OCI-LY7 (cell line): ENCODE results near the gene VRK3. TPM values are rescaled to one million over a fixed set of nuclear protein-coding genes. Genes with fewer than 3 reads are reported as not detected.
A peak's percentile ranks its signal among the peaks of the same experiment; 100 is the strongest.

Experiments
- BruUV-seq: library from RNA; stranded (reverse); fragments of 400-500 nt; replicated peaks from 2 replicates; lab custom pipeline; 2021; lab: Mats Ljungman, UMichigan
- CTCF ChIA-PET: fragments of 300-600 bp; sonication (Branson Sonifier 250); formaldehyde crosslinking; loops from one replicate; lab custom pipeline; 2022; ENCODE audit warnings: antibody characterized with exemption; ENCODE audit not compliant: unreplicated experiment; lab: Charles Lee
- POLR2A ChIA-PET: fragments of 300-600 bp; sonication (Branson Sonifier 250); formaldehyde crosslinking; loops from one replicate; lab custom pipeline; 2022; ENCODE audit warnings: antibody characterized with exemption; lab: Charles Lee
- DNase-seq: peaks from one replicate; pipeline ENCODE4 v3.0.0-alpha.2; 2015; ENCODE audit warnings: low spot score
- H2AFZ ChIP-seq: fragments of 200-600 bp; sonication (generic), shearing (Covaris generic); 2 replicates; pipeline ENCODE4 v1.6.1; 2014; ENCODE audit warnings: mild to moderate bottlenecking, antibody characterized with exemption, low read length, moderate library complexity
- H3K27ac ChIP-seq: fragments of 200-600 bp; sonication (generic); 2 replicates; pipeline ENCODE4 v1.5.1; 2014; ENCODE audit warnings: mixed run types, low read depth, mild to moderate bottlenecking, moderate library complexity, low read length, inconsistent platforms; ENCODE audit not compliant: poor library complexity, severe bottlenecking
- H3K36me3 ChIP-seq: fragments of 200-600 bp; sonication (generic); 2 replicates; pipeline ENCODE4 v1.6.1; 2014; ENCODE audit warnings: mild to moderate bottlenecking, antibody characterized with exemption, low read length, moderate library complexity, mixed read lengths; ENCODE audit not compliant: insufficient read depth
- H3K4me1 ChIP-seq: fragments of 200-600 bp; sonication (generic); 2 replicates; pipeline ENCODE4 v1.5.1; 2014; ENCODE audit warnings: mild to moderate bottlenecking, low read length; ENCODE audit not compliant: insufficient read depth, poor library complexity, severe bottlenecking
- H3K4me2 ChIP-seq: fragments of 200-600 bp; sonication (generic); 2 replicates; pipeline ENCODE4 v1.6.1; 2014; ENCODE audit warnings: mild to moderate bottlenecking, low read length
- H3K4me3 ChIP-seq: fragments of 200-600 bp; sonication (generic); 2 replicates; pipeline ENCODE4 v1.5.1; 2014; ENCODE audit warnings: mild to moderate bottlenecking, low read depth, low read length; ENCODE audit not compliant: poor library complexity, severe bottlenecking
- H3K79me2 ChIP-seq: fragments of 200-600 bp; sonication (generic); 2 replicates; pipeline ENCODE4 v1.6.1; 2016; ENCODE audit warnings: low read depth, mild to moderate bottlenecking, low read length, moderate library complexity, mixed read lengths; ENCODE audit not compliant: insufficient read depth
- H3K9me2 ChIP-seq: fragments of 200-600 bp; sonication (generic); 2 replicates; pipeline ENCODE4 v1.6.1; 2016; ENCODE audit warnings: mild to moderate bottlenecking, low read length, mixed read lengths; ENCODE audit not compliant: insufficient read depth
- H3K9me3 ChIP-seq: fragments of 200-600 bp; sonication (generic); 2 replicates; pipeline ENCODE4 v1.6.1; 2014; ENCODE audit warnings: mild to moderate bottlenecking, mixed run types, low read length, mixed read lengths
- H4K20me1 ChIP-seq: fragments of 200-600 bp; sonication (generic); 2 replicates; pipeline ENCODE4 v1.6.1; 2014; ENCODE audit warnings: mild to moderate bottlenecking, antibody characterized with exemption, low read length, moderate library complexity, mixed read lengths; ENCODE audit not compliant: insufficient read depth
- EZH2phosphoT487 ChIP-seq: fragments of 200-600 bp; sonication (generic); IDR thresholded peaks from 2 replicates; pipeline ENCODE4 v1.6.1; 2018; ENCODE audit warnings: low read depth, borderline replicate concordance, mild to moderate bottlenecking, mixed run types, antibody characterized with exemption, low read length, moderate library complexity, mixed read lengths
- intact Hi-C: fragments of 100-400 bp; cut with micrococcal nuclease; formaldehyde crosslinking; loops from one replicate; pipeline ENCODE4 v1.10.0; 2022; ENCODE audit not compliant: unreplicated experiment
- total RNA-seq, 2 experiments: library from RNA; depleted of rRNA in 1 of 2; stranded (reverse); fragments of >200 nt in 1 of 2; shearing (Covaris generic) in 1 of 2; gene quantifications; 2 replicates each; pipeline ENCODE4 v1.2.3, GENCODE V29; 2014 to 2022
- TF ChIP-seq, protein P1 (sequence below): fragments of 200-600 bp; sonication (generic); conservative IDR thresholded peaks from 2 replicates; pipeline ENCODE4 v1.5.1; 2014; ENCODE audit warnings: mild to moderate bottlenecking, antibody characterized with exemption, low read length, moderate library complexity, mixed read lengths

The VRK3 gene
- total RNA-seq, 2 experiments from 2014 or later, result 39.9 to 47.3 TPM

GRCh38 chr19:49932731-49933131 is 92.4 kb downstream of the VRK3 start:
- Histone ChIP-seq H3K9me2 (no peaks in the 10 kb centered on the region), H3K9me3 (no peaks in the 10 kb centered on the region), H2AFZ (no peak overlapping the region), H3K4me2 (no peak overlapping the region), H3K4me1 (peaks cover 21% of the 10 kb centered on the region), H3K27ac (no peak overlapping the region), H4K20me1 (peaks cover 23% of the 10 kb centered on the region), H3K4me3 (no peak overlapping the region), H3K79me2 (peaks cover 43% of the 10 kb centered on the region), H3K36me3 (peaks cover 53% of the 10 kb centered on the region)
- BruUV-seq, result no TSS peak
- intact Hi-C loops, result no loop called here
- ChIA-PET CTCF (no interaction called here), POLR2A (no interaction called here)
- no peak for TF ChIP-seq EZH2phosphoT487
- TF ChIP-seq, protein P1, sequence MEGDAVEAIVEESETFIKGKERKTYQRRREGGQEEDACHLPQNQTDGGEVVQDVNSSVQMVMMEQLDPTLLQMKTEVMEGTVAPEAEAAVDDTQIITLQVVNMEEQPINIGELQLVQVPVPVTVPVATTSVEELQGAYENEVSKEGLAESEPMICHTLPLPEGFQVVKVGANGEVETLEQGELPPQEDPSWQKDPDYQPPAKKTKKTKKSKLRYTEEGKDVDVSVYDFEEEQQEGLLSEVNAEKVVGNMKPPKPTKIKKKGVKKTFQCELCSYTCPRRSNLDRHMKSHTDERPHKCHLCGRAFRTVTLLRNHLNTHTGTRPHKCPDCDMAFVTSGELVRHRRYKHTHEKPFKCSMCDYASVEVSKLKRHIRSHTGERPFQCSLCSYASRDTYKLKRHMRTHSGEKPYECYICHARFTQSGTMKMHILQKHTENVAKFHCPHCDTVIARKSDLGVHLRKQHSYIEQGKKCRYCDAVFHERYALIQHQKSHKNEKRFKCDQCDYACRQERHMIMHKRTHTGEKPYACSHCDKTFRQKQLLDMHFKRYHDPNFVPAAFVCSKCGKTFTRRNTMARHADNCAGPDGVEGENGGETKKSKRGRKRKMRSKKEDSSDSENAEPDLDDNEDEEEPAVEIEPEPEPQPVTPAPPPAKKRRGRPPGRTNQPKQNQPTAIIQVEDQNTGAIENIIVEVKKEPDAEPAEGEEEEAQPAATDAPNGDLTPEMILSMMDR, result no peak
- DNase-seq, result no peak

DNA sequence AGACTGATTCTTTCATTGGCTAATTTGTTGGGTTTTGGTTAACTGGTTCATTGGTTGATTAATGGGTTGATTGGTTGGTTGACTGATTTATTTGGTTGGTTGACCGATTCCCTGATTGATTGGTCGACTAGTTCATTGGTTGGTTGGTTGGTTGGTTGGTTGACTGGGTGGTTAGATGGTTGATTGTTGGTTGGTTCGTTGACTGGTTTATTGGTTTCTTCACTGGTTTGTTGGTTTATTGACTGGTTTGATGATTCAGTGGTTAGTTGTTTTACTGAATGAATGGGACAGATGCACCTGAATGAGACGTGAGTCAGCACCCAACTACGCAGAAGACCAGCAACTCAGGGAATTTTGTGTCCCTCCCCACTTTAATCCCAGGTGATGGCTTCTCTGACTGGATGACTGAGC is 93.1 kb downstream of the VRK3 start:
- Histone ChIP-seq H3K9me3 (no peaks in the 10 kb centered on the region), H3K9me2 (no peaks in the 10 kb centered on the region), H3K4me3 (no peak overlapping the region), H2AFZ (no peak overlapping the region), H3K4me1 (peaks cover 28% of the 10 kb centered on the region), H3K36me3 (peaks cover 60% of the 10 kb centered on the region), H3K27ac (no peak overlapping the region), H4K20me1 (peaks cover 28% of the 10 kb centered on the region), H3K79me2 (peaks cover 49% of the 10 kb centered on the region), H3K4me2 (0 out of 2 replicates have a peak overlapping the region, but pooled peaks have one; percentile 92)
- CTCF ChIA-PET, result no interaction called here
- intact Hi-C loops, result no loop called here
- BruUV-seq, result no TSS peak
- TF ChIP-seq, protein P1, result no peak
- no peak for TF ChIP-seq EZH2phosphoT487
- no peak for DNase-seq
- POLR2A ChIA-PET, result no interaction called here

GRCh38 chr19:49931293-49932040 is 93.7 kb downstream of the VRK3 start:
- no peaks in the 10 kb centered on the region for H3K9me2 ChIP-seq
- peaks cover 28% of the 10 kb centered on the region for H4K20me1 ChIP-seq
- H3K27ac ChIP-seq, result peak overlapping the region; percentile 90
- TF ChIP-seq, protein P1, result no peak
- no peak for TF ChIP-seq EZH2phosphoT487
- POLR2A ChIA-PET, result interaction anchor here (0.6 kb wide), 1 partner anchor 32 kb away, joined by 4 read pairs; no protein-coding TSS in a partner anchor
- CTCF ChIA-PET, result no interaction called here
- peak overlapping the region; percentile 92 for H3K4me2 ChIP-seq
- no peak for DNase-seq
- H2AFZ ChIP-seq, result no peak overlapping the region
- H3K4me3 ChIP-seq, result peak overlapping the region; percentile 91
- TSS peak; percentile 28 for BruUV-seq
- peaks cover 66% of the 10 kb centered on the region for H3K36me3 ChIP-seq
- peaks cover 55% of the 10 kb centered on the region for H3K79me2 ChIP-seq
- H3K4me1 ChIP-seq, result peaks cover 34% of the 10 kb centered on the region
- intact Hi-C loops, result loop anchor here (1.0 kb wide), 1 partner anchor 50 kb away; no protein-coding TSS in a partner anchor
- H3K9me3 ChIP-seq, result no peaks in the 10 kb centered on the region
